Activated CD4-positive, alpha-beta T cell treated with anti-CD3 and anti-CD28 coated beads for 4 hours (primary cell): ENCODE results near the gene COX6A1.

Source experiments
- DNase-seq, 2 donors: peaks; one replicate each; pipeline ENCODE4 v3.0.0-alpha.2; 2020

Gene COX6A1

DNA sequence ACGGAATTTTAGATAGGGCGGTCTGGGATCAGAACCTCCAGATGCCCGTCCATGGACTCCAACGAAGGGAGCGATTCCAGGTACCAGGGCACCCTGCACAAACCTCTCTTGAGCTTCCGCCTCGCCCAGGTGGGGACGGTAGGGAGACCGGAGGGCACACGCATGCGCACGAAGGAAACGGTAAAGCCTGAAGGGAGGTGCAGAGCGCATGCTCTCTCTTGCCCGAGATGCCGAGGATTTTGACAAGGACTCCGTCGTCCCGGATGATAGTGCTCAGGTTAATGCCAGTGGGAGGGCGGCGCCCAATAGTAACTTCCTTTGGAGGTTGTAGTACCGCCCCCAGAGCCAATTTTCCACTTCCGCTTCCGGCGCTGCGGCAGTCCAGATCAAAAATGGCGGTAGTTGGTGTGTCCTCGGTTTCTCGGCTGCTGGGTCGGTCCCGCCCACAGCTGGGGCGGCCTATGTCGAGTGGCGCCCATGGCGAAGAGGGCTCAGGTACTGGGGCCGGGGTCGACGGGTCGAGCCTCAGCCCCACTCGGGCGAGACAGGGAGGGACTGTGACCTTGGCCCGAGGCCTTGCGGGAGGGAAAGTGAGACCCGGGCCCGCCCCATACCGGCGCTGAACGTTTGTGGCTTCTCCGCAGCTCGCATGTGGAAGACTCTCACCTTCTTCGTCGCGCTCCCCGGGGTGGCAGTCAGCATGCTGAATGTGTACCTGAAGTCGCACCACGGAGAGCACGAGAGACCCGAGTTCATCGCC, at the start of gene COX6A1:
Gene COX6A1, plus strand, starts transcription at position 379 of the 760 bp plus-strand sequence. Its CDS starts 14 bp downstream, at position 393.
- peak; percentile 97 to 99 for DNase-seq

DNA sequence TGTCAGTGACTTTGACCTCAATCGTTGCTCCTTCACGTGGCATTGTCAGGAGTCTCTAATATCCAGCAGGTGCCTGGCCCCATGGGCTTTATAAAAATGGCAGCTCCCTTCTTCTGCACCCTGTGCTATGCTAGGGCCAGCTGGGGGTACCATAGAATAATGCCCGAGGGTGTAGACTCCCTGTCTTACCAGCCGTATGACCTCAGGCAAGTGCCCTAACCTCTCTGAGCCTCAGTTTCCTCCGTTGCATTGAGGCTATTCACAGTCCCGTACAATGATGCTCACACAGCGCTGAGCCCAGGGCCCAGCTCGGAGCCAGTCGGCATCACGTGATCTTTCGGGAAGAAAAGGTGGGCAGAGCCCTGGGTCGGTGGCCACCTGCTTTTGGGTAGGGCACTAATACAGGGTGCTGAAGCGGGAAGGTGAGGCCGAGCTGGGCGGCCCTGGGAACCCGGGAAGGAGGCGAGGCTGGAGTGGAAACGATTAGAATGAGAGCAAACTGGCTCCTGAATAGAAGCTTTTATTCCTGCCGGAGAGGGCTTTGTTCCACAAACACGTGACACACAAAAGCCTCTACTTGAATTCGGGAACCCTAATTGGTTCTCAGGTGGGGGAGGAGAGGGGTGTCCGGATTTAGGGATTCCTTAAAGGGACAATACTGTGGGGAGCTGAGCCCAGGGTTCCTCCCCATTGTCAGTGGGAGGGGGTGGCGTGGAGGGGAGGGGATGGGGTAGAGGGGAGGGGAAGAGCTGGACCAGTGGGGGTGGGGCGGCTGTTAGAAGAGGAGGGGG, 49.0 kb upstream of the COX6A1 start:
- no peak for DNase-seq

DNA sequence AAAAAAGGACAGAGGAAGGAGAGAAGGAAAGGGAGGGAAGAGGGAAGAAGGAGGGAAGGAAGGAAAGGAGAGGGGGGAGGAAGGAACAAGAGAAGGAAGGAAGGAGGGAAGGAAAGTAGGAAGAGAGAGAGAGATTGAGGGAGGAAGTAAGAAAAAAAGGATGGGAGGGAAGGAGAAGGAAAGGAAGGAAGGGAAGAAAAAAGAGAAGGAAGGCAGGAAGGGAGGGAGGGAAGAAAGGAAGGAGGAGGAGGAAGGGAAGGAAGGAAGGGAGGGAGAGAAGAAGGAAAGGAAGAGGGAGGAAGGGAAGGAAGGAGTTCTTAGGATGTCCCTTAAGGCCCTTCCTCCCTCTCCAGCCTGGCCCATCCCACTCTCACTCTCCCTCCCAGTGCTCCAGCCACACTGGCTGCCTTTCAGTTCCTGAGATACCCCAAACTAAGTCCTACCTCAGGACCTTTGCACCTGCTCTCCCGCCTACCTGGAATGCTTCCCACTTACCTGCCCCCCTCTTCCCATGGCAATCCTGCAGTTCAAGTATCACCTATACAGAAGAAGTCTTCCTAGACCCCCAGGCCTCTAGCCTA, 47.3 kb upstream of the COX6A1 start:
- DNase-seq: no peak

DNA sequence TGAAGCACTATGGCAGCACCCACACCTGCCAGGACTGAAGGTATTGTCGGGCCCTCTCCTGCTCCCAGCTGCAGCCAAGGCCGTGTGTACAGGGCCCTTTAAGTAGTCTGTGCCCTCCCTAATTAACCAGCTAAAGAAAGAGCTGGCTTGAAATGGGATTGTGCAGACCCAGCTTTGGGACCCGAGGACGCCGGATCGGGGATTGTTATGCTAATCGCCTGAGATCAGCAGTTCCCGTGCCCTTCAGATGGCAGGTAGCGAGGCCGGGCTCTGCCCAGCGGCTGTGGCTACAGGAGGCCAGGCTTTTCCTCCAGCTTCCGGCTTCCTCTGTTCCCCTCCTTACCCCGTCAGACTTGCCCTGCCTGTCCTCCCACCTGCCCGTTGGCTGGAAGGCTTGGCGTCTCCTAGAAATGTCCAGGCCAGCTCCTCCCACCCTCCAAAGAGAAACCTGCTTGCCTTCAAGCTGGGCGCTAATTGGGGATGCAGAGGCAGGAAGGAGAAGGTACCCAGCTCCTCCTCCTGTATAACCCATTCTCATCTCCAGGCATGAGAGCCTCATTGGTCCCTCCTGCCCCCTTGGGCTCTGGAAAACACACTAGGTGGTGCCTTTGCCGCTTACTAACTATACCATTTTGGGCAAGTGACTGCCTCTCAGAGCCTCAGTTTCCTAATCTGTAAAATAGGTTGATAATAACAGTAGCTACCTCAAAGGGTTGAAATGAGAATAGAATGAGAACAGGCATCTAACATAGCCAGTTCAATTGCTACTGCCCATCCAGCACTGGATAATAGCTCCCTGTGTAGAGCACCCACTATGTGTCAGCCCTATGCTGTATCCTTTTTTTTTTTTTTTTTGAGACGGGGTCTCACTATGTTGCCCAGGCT, 43.2 kb upstream of the COX6A1 start:
- DNase-seq: no peak

DNA sequence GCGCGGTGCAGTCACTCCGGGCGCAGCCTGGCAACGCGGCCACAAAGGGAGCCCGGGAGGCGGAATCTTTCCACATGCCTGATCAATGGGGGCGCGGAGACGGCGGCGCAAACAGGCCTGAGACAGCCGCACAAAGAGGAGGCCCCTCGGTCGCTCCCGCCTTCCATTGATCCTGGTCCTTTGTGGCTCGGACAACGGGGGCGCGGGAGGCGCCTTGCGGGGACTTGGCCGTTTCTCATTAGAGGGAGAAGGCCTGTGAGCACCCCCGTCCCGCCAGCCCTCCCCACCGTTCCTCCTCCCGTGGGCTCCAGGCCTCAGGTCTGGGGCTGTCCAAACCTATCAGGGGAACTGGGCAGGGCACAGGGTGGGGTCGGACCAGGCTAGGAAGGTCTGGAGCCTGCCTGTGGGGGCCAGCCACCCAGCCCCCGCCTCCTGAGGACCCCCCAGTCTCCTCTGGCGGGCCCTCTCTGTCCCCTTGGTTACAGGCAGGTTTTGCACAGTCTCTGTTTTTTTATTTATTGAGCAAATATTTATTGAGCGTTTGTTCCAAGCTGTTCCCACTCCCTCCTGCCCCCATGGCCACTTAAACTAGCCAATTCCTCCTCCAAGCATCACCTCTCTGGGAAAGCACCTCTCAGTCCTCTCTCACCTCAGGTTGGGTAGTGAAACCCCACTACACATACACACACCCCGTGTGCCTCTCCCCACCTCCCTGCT, 39.9 kb upstream of the COX6A1 start:
- no peak for DNase-seq

DNA sequence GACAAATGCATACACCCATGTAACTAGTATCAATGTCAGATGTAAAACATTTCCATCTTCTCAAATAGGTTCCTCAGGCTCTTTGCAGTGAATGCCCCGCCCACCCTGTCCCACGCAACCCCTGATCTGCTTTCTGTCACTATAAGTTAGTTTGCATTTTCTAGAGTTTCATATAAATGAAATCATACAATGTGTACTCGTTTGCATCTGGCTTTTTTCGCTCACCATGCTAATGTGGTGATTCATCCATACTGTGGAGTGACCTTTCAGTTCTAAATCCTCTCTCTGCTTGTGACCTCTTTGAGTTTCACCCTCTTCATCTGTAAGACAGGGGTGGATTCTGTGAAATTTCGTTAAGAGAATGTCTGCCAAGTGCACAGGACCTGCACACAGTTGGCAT, 38.4 kb upstream of the COX6A1 start:
- DNase-seq: no peak

DNA sequence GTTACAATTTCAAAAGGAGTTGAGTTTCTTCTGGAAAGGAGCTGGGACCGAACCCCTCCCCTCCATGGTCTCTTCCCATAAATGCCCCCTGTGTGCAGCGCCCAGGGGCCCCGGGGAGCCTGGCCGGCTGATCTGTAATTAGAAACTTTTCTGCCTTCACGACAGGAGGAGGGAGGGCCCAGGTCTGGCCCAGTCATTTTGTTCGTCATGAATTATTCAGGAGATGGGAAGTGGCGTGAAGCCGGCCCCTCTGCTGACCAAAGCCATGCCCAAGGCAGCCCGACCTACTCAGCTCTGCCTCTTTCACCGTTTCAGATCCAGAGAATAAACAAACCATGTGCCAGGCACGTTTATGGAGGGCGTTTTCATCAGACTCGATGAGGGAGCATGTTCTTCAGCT, 35.7 kb upstream of the COX6A1 start:
- DNase-seq: no peak

DNA sequence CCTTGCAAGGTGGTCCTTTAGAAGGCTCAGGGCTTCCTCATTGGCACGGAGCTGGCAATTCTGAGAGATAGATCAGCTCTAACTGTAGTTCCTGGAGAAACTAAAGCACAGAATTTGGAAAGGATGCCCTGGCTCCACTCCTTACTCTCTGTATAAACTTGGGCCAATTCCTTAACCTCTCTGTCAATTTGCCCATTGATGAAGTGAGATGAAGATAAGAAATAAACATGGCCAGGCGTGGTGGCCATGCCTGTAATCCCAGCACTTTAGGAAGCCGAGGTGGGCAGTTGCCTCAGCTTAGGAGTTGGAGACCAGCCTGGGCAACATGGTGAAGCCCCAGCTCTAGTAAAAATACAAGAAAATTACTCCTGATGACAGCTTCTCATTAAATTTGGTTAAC, 34.0 kb upstream of the COX6A1 start:
- no peak for DNase-seq

DNA sequence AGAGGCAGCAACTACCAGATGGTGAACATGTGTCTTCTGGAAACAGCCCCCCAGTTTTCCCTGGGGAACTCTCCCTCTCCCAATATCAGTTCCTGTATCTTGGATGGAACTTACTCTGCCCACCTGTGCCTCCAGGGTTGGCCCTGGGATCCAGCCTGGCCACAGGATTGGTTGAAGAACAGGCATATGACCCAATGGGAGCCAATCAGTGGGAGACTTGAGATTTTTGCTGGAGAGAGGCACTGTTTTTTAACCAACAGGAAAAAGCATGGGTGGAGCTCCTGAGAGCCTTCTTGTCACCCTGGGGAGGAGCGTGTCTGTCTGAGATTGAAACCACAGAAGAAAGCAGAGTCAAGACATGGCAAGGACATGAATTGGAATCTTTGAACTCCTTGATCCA, 33.6 kb upstream of the COX6A1 start:
- DNase-seq: no peak

DNA sequence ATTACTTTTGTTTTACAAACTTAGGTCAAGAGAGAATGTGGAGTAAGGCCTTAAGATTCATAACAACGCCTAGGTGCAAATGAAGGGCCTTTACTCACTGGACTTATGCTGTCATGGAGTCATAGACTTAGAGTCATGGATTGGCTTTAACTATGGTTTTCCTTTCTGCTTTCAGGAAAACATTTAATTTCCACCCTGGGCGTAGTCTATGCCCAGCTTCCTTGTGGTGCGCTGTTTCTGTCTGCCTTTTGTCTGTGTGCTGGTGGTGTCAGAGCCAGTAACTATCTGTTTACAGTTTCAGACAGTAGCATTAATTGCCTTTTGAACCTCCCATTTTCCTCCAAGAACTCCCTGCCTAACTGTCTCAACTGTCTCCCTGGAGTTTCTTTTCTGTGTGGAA, 31.8 kb upstream of the COX6A1 start:
- no peak for DNase-seq

DNA sequence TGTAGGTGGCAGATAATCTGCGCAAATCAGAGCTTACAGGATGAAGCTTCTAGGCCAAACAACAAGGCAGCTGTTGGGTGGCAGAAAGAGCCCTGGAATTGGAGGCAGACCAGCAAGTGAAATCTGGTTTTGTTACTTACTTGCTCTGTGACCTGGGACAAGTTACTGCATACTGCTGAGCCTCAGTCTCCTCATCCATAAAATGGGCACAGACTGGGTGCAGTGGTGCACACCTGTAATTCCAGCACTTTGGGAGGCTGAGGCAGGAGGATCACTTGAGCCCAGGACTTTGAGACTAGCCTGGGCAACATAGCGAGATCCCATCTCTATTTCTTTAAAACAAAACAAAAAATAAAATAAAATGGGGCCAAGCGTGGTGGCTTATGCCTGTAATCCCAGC, 31.4 kb upstream of the COX6A1 start:
- no peak for DNase-seq

DNA sequence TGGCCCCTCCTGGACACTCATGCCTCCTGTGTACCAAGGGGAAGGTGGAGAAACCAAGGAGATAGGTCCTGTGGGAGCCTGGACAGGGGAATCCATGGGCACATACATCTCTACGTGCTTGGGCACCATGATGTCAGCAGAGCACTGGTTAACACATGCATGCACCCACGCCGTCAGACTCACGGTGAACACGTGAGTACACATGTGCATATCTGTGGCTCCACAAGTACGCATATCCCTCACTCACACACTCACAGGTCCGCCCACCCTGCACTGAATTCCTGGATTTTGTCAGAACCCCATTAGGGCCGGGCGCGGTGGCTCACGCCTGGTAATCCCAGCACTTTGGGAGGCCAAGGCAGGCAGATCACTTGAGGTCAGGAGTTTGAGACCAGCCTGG, 29.1 kb upstream of the COX6A1 start:
- DNase-seq: no peak

DNA sequence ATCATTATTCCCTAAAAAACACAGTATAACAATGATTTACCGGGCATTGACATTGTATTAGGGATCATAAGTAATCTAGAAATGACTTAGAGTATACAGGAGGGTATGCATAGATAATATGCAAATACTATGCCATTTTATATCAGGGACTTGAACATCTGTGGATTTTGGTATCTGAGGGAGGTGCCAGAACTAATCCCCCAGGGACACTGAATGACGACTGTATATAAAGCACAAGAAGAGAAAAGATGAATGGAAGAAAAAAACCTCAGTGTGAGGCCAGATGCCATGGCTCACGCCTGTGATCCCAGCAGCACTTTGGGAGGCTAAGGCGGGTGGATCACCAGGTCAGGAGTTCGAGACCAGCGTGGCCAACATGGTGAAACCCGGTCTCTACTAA, 25.5 kb upstream of the COX6A1 start:
- DNase-seq: no peak

DNA sequence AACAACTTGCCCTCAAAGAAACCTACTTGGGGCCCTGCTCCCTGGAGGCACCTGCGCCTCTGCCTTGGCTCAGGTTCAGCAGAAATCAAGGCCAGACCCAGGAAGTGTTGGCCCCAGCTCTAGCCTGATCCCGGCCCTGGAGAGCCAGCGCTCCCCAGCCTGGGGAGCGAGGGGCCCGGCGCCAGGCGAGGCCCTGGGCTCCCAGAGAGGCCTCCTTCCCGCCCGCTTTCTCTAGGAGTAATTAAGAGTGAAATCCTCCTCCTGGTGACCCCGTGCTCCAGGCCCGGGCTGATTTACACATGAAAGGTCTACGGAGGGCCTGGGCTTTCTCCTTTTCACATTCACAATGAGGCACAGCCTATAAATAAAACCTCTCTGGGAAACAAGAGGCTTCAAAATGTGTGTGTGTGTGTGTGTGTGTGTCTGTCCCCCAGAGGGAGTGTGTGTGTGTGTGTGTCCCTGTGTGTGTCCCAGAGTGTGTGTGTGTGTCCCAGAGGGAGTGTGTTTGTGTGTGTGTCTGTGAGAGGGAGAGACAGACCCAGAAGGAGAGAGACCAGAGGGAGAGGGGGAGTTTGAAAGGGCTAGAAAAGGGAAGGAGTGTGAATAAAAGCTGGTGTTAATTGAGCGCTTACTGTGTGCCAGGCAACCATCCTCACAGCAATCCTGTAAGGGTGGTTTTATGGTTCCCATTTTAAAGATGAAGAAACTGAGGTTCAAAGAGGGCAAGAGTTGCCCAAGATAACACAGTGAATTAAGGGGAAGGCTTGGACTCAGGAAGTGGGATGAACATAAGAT, 23.8 kb upstream of the COX6A1 start:
- no peak for DNase-seq

DNA sequence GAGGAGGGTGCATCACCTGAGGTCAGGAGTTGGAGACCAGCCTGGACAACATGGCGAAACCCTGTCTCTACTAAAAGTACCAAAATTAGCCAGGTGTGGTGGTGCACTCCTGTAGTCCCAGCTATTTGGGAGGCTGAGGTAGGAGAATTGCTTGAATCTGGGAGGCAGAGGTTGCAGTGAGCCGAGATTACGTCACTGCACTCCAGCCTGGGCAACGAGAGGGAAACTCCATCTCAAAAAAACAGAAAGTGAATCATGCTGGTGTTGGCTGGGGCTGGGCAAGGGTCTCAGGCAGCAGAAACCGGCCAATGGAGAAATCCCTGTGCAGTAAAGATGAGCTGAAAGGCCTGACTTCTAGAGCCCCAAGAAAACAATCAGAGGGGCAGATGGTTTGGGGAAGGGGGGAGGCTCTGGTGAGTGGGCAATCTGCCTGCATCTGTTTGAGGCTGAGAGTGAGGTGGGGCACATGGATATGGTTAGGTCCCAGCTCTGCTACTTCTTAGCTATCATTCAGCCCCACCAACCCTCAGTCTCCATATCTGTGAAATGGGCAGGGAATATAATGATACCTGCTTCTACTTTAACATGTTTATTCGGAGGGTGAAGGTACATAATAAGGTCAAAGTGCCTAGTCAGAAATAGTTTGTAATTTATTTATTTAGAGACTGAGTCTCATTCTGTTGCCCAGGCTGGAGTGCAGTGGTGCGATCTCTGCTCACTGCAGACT, 21.3 kb upstream of the COX6A1 start:
- DNase-seq: no peak

DNA sequence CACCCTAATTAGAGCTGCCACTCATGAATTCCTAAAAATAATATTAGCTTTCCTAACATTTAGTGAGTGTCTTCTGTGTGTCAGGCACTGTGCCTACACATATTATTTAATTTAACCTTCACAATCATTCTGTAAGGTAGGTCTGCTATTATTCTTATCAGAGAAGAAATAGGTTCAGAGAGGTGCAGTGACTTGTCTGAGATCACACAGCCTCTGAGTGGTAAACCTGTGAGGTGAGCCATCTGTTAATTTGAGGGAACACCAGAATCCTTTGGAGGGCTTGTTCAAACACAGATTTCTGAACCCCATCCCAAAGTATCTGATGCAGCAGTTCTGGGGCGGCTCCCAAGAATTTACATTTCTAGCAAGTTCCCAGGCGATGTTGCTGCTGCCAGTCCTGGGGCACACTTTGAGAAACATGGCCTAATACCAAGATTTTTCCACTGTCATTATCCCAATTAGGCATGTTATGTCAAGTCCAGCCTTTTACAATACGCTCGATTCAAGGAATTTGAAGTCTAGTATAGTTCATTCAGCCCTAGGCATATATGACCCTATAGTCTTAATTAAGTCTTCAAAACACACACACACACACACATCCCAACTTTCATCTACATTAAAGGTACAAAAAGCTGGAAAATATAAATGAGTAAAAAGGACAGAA, 19.9 kb upstream of the COX6A1 start:
- no peak for DNase-seq

DNA sequence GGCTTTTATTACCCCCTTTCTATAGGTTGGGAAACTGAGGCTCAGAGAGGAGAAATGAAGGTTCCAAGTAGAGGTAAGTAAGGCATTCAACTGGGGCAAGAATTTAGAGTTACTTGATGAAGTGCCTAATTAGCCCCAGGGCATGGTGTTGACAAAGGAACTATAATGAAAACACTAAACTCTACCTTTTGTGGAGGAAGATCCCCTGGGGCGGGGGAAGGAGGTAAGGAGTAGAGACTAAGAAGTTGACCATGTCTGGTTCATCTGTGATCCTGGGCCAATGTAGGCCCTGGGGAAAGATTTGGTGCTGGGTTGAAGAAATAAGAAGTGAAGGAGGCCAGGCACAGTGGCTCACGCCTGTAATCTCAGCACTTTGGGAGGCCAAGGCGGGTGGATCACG, 16.2 kb upstream of the COX6A1 start:
- DNase-seq: no peak

DNA sequence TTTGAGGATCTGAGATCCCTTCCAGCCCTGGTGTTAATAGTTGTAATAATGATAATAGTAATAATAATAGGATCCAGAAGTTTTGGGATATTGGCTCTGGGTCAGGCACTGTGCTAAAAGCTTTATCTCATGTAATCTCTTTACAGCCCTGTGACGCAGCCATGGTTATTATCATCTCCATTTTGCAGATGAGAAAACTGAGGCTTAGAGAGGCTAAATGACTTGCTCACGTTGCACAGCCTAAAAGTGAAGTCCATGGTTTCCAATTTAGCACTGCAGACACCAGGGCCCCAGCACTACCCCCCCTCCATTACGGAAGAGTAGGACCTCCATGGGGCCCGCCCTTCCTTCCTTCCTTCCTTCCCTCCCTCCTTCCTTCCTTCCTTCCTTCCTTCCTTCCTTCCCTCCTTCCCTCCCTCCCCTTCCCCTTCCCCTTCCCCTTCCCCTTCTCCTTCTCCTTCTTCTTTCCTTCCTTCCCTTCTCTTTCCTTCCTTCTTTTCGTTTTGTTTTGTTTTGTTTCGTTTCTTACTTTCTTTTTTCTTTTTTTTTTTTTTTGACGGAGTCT, 14.9 kb upstream of the COX6A1 start:
- no peak for DNase-seq

DNA sequence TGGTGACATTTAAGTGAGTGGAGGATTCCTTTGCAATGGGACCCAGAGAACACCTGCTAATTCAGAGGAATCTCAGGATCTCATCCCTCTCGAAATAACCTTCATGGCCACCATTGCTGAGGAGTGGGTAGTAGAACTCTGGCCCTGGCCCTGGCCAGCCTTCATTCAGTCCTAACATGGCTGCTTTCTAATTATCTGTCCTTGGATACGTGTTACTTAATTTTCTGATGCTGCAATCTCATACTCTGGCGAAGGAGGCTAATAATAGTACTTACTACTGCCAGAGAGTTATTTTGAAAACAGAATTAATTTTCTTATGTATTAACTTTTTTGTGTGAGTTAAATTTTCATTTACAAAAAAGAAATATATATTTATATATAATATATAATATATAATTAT, 12.1 kb upstream of the COX6A1 start:
- no peak for DNase-seq
